OCI-LY7 (cell line): ENCODE results near the gene PHACTR3.

ENCODE experiments used
- EZH2phosphoT487 ChIP-seq: fragments of 200-600 bp; sonication (generic); IDR thresholded peaks from 2 replicates; pipeline ENCODE4 v1.6.1; 2018; ENCODE audit warnings: low read depth, borderline replicate concordance, mild to moderate bottlenecking, mixed run types, antibody characterized with exemption, low read length, moderate library complexity, mixed read lengths
- TF ChIP-seq, protein P1 (sequence below): fragments of 200-600 bp; sonication (generic); conservative IDR thresholded peaks from 2 replicates; pipeline ENCODE4 v1.5.1; 2014; ENCODE audit warnings: mild to moderate bottlenecking, antibody characterized with exemption, low read length, moderate library complexity, mixed read lengths

DNA sequence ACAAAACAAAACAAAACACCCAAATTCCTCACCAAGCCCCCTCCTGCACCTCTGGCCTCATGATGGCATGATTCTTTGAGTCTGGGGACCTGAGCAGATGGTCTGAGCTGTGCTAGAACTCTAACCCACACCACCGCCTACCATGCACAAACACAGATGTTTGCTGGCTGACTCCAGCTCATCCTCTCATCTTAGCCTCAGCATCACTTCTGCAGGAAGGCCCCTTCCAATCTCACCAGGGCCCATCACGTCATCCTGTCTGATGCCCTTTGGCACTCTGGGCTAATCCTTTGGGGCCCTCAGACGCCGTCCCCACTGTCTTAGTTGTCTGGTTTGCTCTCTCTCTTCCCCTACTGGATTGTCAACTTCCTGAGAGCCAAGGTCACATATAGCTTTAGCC, 85.8 kb downstream of the PHACTR3 start:
- TF ChIP-seq, protein P1, sequence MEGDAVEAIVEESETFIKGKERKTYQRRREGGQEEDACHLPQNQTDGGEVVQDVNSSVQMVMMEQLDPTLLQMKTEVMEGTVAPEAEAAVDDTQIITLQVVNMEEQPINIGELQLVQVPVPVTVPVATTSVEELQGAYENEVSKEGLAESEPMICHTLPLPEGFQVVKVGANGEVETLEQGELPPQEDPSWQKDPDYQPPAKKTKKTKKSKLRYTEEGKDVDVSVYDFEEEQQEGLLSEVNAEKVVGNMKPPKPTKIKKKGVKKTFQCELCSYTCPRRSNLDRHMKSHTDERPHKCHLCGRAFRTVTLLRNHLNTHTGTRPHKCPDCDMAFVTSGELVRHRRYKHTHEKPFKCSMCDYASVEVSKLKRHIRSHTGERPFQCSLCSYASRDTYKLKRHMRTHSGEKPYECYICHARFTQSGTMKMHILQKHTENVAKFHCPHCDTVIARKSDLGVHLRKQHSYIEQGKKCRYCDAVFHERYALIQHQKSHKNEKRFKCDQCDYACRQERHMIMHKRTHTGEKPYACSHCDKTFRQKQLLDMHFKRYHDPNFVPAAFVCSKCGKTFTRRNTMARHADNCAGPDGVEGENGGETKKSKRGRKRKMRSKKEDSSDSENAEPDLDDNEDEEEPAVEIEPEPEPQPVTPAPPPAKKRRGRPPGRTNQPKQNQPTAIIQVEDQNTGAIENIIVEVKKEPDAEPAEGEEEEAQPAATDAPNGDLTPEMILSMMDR, result no peak
- no peak for TF ChIP-seq EZH2phosphoT487
